A549 (cell line): ENCODE results near the gene DSCAM. TPM values are rescaled to one million over a fixed set of nuclear protein-coding genes. Genes with fewer than 3 reads are reported as not detected.

ENCODE experiments used
- ATAC-seq, 2 experiments: fragments of 200-7000 bp in 1 of 2; fragments of >200 bp in 1 of 2; cut with Nextera tagmentation in 1 of 2; cut with Tn5 transposase in 1 of 2; 3 replicates each; pipeline versions ENCODE4 v1.8.0 to v1.9.1; 2018 to 2020; ENCODE audit warnings: mild to moderate bottlenecking in 1 of 2, moderate library complexity in 1 of 2
- CTCF ChIA-PET: fragments of 300-600 bp; sonication (Branson Sonifier 250); formaldehyde crosslinking; extraction: SDS; loops from one replicate; lab custom pipeline; 2021; ENCODE audit warnings: antibody characterized with exemption, inconsistent platforms; lab: Yijun Ruan, JAX
- POLR2A ChIA-PET: fragments of 350-600 bp; formaldehyde crosslinking; extraction: SDS; loops from one replicate; lab custom pipeline; 2021; ENCODE audit warnings: antibody characterized with exemption, inconsistent platforms; lab: Yijun Ruan, JAX
- DNase-seq, 2 experiments: peaks; one replicate each; pipeline versions ENCODE4 v3.0.0 to v3.0.0-alpha.2; 2011 to 2016; ENCODE audit warnings: low read depth in 1 of 2, low spot score in 1 of 2
- FAIRE-seq: peaks from 2 replicates; lab custom pipeline; 2011; peaks lifted over from hg19 to GRCh38; lab: Jason Lieb, UNC
- H3K27ac ChIP-seq, 2 experiments: fragments of >200 bp; sonication (Bioruptor Twin); formaldehyde crosslinking; 3 replicates each; pipeline ENCODE4 v1.5.1; 2016 to 2017
- H3K4me1 ChIP-seq: fragments of >200 bp; sonication (Bioruptor Twin); formaldehyde crosslinking; 3 replicates; pipeline ENCODE4 v1.6.1; 2016
- H3K4me2 ChIP-seq: fragments of >200 bp; sonication (Bioruptor Twin); formaldehyde crosslinking; 3 replicates; pipeline ENCODE4 v1.6.1; 2016
- H3K4me3 ChIP-seq: fragments of >200 bp; sonication (Bioruptor Twin); formaldehyde crosslinking; 3 replicates; pipeline ENCODE4 v1.5.1; 2016
- H3K9me3 ChIP-seq: fragments of >200 bp; sonication (Bioruptor Twin); formaldehyde crosslinking; 3 replicates; pipeline ENCODE4 v1.6.1; 2016
- ATOH8 ChIP-seq: fragments of 250-450 bp; sonication (Bioruptor Pico); IDR thresholded peaks from 2 replicates; pipeline ENCODE4 v1.5.0; 2020; ENCODE audit warnings: low read depth, mild to moderate bottlenecking, moderate library complexity
- BCL3 ChIP-seq: fragments of >200 bp; sonication (Bioruptor Twin); formaldehyde crosslinking; IDR thresholded peaks from 3 replicates; pipeline ENCODE4 v1.6.1; 2016
- BHLHE40 ChIP-seq: IDR thresholded peaks from 2 replicates; pipeline ENCODE4 v1.6.1; 2012; ENCODE audit warnings: low read depth, low read length, inconsistent platforms
- CBX2 ChIP-seq: fragments of 200-600 bp; sonication (generic); IDR thresholded peaks from 2 replicates; pipeline ENCODE4 v1.6.1; 2016; ENCODE audit warnings: low read depth, mild to moderate bottlenecking, borderline replicate concordance
- CBX8 ChIP-seq: fragments of 200-600 bp; sonication (generic); IDR thresholded peaks from 2 replicates; pipeline ENCODE4 v1.6.1; 2016
- CEBPB ChIP-seq, 2 experiments: fragments of >200 bp in 1 of 2; sonication (Bioruptor Twin) in 1 of 2; formaldehyde crosslinking in 1 of 2; IDR thresholded peaks; 2 replicates each; pipeline ENCODE4 v1.6.1; 2012 to 2016
- CTCF ChIP-seq: fragments of >200 bp; sonication (Bioruptor Twin); formaldehyde crosslinking; IDR thresholded peaks from 3 replicates; pipeline ENCODE4 v1.5.1; 2016
- EHMT2 ChIP-seq: fragments of 200-600 bp; sonication (generic); IDR thresholded peaks from 2 replicates; pipeline ENCODE4 v1.6.1; 2016; ENCODE audit warnings: antibody characterized with exemption, low read depth, mild to moderate bottlenecking, moderate library complexity
- FOXS1 ChIP-seq: fragments of 250-450 bp; sonication (Bioruptor Pico); IDR thresholded peaks from 2 replicates; pipeline ENCODE4 v1.5.0; 2020; ENCODE audit warnings: mild to moderate bottlenecking, moderate library complexity
- GATA3 ChIP-seq: IDR thresholded peaks from 2 replicates; pipeline ENCODE4 v1.6.1; 2012; ENCODE audit warnings: borderline replicate concordance
- HDAC2 ChIP-seq: fragments of 200-600 bp; sonication (generic); IDR thresholded peaks from 2 replicates; pipeline ENCODE4 v1.6.1; 2016
- HES2 ChIP-seq: fragments of >200 bp; sonication (Bioruptor Twin); formaldehyde crosslinking; IDR thresholded peaks from 2 replicates; pipeline ENCODE4 v1.6.1; 2016
- HEYL ChIP-seq: fragments of 250-450 bp; sonication (Bioruptor Pico); IDR thresholded peaks from 2 replicates; pipeline ENCODE4 v1.8.0; 2021; ENCODE audit warnings: mild to moderate bottlenecking, moderate library complexity
- MAZ ChIP-seq: fragments of 150-350 bp; IDR thresholded peaks from 2 replicates; pipeline ENCODE4 v1.6.1; 2014; ENCODE audit warnings: antibody characterized with exemption, low read depth, low read length, borderline replicate concordance
- NPAS2 ChIP-seq: fragments of 250-450 bp; sonication (Bioruptor Pico); IDR thresholded peaks from 2 replicates; pipeline ENCODE4 v1.8.0; 2022; ENCODE audit warnings: mild to moderate bottlenecking, moderate library complexity, borderline replicate concordance
- POLR2A ChIP-seq: IDR thresholded peaks from 2 replicates; pipeline ENCODE4 v1.6.1; 2012; ENCODE audit warnings: mild to moderate bottlenecking, low read length
- RAD21 ChIP-seq, 2 experiments: fragments of >200 bp in 1 of 2; sonication (Bioruptor Twin) in 1 of 2; formaldehyde crosslinking in 1 of 2; IDR thresholded peaks in 1 of 2; conservative IDR thresholded peaks in 1 of 2; 2 replicates in 1 of 2; 3 replicates in 1 of 2; pipeline ENCODE4 v1.6.1; 2012 to 2018; ENCODE audit warnings: inconsistent platforms in 1 of 2
- RNF2 ChIP-seq: fragments of 200-600 bp; sonication (generic); IDR thresholded peaks from 2 replicates; pipeline ENCODE4 v1.6.1; 2016; ENCODE audit warnings: low read depth, mild to moderate bottlenecking, antibody characterized with exemption, moderate library complexity, borderline replicate concordance
- TP53 ChIP-seq: fragments of 250-450 bp; sonication (Bioruptor Pico); IDR thresholded peaks from 2 replicates; pipeline ENCODE4 v1.5.0; 2021; ENCODE audit warnings: mild to moderate bottlenecking, moderate library complexity
- ZSCAN20 ChIP-seq: fragments of 250-450 bp; sonication (Bioruptor Pico); IDR thresholded peaks from 2 replicates; pipeline ENCODE4 v1.8.0; 2022; ENCODE audit warnings: mild to moderate bottlenecking, moderate library complexity
- WGBS: methylation state at CpG from one replicate; pipeline ENCODE4 v1.1.6; 2017; ENCODE audit errors: missing lambda C conversion rate; 5-methylcytosine and 5-hydroxymethylcytosine counted together
- polyA plus RNA-seq, 4 experiments: library from polyadenylated mRNA; depleted of rRNA in 3 of 4; stranded (reverse); fragments of >200 nt; fragmentation: RNase III in 1 of 4; extraction: RNeasy Plus Mini Kit Qiagen cat#74134 plus additional on column Dnase treatment in 1 of 4; gene quantifications; 2 replicates in 3 of 4; 3 replicates in 1 of 4; pipeline ENCODE4 v1.2.3, GENCODE V29; 2011 to 2017

DSCAM gene
- polyA plus RNA-seq, 2 of the 4 experiments (the other 2 are of a cell fraction): not detected

DNA sequence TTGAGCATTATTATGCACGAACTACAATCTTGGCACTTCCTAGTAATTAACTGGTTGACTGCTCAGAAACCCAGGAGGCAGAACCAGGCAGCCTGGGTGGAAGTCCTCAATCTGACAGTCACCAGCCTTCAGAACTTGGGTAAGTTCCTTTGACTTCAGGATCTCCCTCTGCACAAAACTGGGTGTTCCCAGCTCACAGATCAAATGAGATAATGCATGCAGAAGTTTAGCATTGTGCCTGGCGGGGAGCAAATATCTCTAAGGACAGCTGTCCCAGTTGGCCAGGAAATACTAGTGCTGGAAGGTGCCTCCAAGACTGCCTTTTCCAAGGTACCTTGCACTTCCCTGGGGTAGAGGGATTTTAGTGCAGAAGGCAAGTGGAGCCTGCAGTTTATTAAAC is 684.9 kb downstream of the DSCAM start:
- Histone ChIP-seq H3K4me3 (no peak overlapping the region), H3K27ac (no peak overlapping the region), H3K4me2 (no peak overlapping the region), H3K4me1 (no peaks in the 10 kb centered on the region), H3K9me3 (no peaks in the 10 kb centered on the region)
- DNase-seq (no peak), FAIRE-seq (no peak), ATAC-seq (no peak)
- ChIA-PET CTCF (interaction anchor here (1.3 kb wide), 1 partner anchor 19 kb away, joined by 4 read pairs; no protein-coding TSS in a partner anchor), POLR2A (no interaction called here)
- TF ChIP-seq CEBPB (IDR thresholded peaks at IDR 0.05) (no peak), ATOH8 (CRISPR knock-in tag) (no peak)
- WGBS: 5% methylated on average over 2 of the region's 2 CpGs

DNA sequence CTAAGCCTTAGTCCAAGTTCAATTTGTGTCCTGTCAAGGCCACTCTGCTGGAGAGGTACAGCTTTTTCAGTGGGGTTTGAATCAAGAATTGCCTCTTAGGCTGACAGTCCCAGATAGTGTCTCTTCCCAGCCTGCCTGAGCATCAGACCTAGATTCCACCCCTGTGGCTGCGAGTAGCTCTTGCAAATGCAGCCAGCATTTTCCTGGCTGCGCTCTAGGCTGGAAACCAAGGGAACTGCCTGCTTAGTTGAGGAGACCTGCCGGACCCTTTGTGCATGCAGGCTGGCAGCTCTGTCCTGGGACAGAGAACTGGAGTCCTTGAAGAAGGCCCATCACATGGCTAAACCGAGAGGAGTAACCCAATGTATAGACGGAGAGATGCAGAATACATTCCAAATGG is 686.0 kb downstream of the DSCAM start:
- Histone ChIP-seq H3K4me2 (no peak overlapping the region), H3K9me3 (no peaks in the 10 kb centered on the region), H3K27ac (no peak overlapping the region), H3K4me1 (no peaks in the 10 kb centered on the region), H3K4me3 (no peak overlapping the region)
- TF ChIP-seq CBX8: no peak
- no peak for TF ChIP-seq BHLHE40
- no peak for TF ChIP-seq POLR2A
- no peak for TF ChIP-seq ZSCAN20 (CRISPR knock-in tag)
- no peak for TF ChIP-seq HEYL (CRISPR knock-in tag)
- TF ChIP-seq RAD21 (conservative IDR thresholded peaks at IDR 0.05 in 1 of 2, IDR thresholded peaks at IDR 0.05 in 1 of 2): no peak
- no peak for TF ChIP-seq CEBPB (IDR thresholded peaks at IDR 0.05)
- DNase-seq: no peak
- no peak for FAIRE-seq
- no peak for ATAC-seq
- ChIA-PET POLR2A (no interaction called here), CTCF (no interaction called here)
- WGBS: 9% methylated on average over 4 of the region's 5 CpGs

DNA sequence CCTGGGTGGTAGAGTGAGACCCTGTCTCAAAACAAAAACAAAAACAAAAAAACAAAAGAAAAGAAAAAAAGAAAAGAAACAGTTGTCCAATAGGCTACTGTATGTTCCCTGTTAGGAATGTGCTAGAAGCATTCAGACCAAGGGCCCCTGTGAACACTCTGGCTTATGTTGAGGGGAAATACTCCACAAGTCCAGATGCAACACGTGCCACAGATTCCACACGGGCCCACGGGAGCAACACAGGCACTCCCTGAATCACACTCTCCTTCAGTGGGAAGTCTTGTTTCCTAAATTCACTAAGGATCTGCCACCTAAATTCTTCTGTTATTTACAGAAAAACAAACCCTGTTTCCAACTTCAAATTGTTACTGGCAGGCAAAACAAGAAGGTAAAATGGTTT is 688.6 kb downstream of the DSCAM start:
- no peak overlapping the region for H3K27ac ChIP-seq

More for the DNA sequence above, 688.6 kb downstream of the DSCAM start:
- ChIA-PET CTCF (no interaction called here), POLR2A (no interaction called here)
- 1% methylated on average over 3 of the region's 3 CpGs for WGBS
- no peak overlapping the region for H3K4me2 ChIP-seq
- no peaks in the 10 kb centered on the region for H3K9me3 ChIP-seq
- no peaks in the 10 kb centered on the region for H3K4me1 ChIP-seq
- FAIRE-seq: no peak
- no peak for ATAC-seq
- TF ChIP-seq FOXS1 (CRISPR knock-in tag): no peak
- TF ChIP-seq TP53 (CRISPR knock-in tag): no peak
- TF ChIP-seq HES2: no peak
- TF ChIP-seq NPAS2 (CRISPR knock-in tag): no peak
- TF ChIP-seq GATA3: no peak
- TF ChIP-seq CTCF: no peak
- no peak for TF ChIP-seq RNF2
- TF ChIP-seq ZSCAN20 (CRISPR knock-in tag): no peak
- no peak for TF ChIP-seq BCL3
- no peak for TF ChIP-seq MAZ
- no peak for TF ChIP-seq HDAC2
- TF ChIP-seq EHMT2: no peak
- no peak for TF ChIP-seq CBX2
- no peak overlapping the region for H3K4me3 ChIP-seq
- no peak for DNase-seq
